Right lobe of liver (tissue), 4 donors: Measurements from ENCODE around the gene CPNE4.

Source experiments
- CTCF ChIP-seq, 4 donors: fragments of 200-600 bp in 3 of 4; fragments of 450-650 bp in 1 of 4; IDR thresholded peaks; one replicate each; pipeline versions ENCODE4 v1.5.1 to v1.8.0; 2016 to 2022; ENCODE audit warnings: antibody characterized with exemption in 4 of 4, mild to moderate bottlenecking in 2 of 4
- POLR2A ChIP-seq: fragments of 450-650 bp; IDR thresholded peaks from one replicate; pipeline ENCODE4 v1.6.1; 2017; ENCODE audit warnings: antibody characterized with exemption, mild to moderate bottlenecking
- donor health status: DM: no; HTN: no; CAD: no.
- donor health status: DM: no; HTN: no; CAD: no.
- donor health status: DM: no; HTN: yes; CAD: no.

GRCh38 chr3:131892331-131892730 is 142.5 kb downstream of the CPNE4 start:
- no peak for TF ChIP-seq CTCF (IDR thresholded peaks at IDR 0.05)
- TF ChIP-seq POLR2A = no peak
